Type B pancreatic cell (in vitro differentiated cells): ENCODE results near the gene AOPEP. TPM values are rescaled to one million over a fixed set of nuclear protein-coding genes. Genes with fewer than 3 reads are reported as not detected.

ENCODE experiments used
- DNase-seq: peaks from one replicate; pipeline ENCODE4 v3.0.0; 2021; ENCODE audit warnings: mixed read lengths; ENCODE audit not compliant: unreplicated experiment; ENCODE audit errors: extremely low spot score
- H3K27ac Mint-ChIP-seq: 2 replicates; pipeline ENCODE4 v1.8.0; 2021; ENCODE audit warnings: mild to moderate bottlenecking, mixed read lengths
- H3K27me3 Mint-ChIP-seq: 2 replicates; pipeline ENCODE4 v1.8.0; 2021; ENCODE audit warnings: mixed read lengths
- H3K36me3 Mint-ChIP-seq: 2 replicates; pipeline ENCODE4 v1.8.0; 2021; ENCODE audit warnings: mixed read lengths
- H3K4me1 Mint-ChIP-seq: one replicate; pipeline ENCODE4 v1.8.0; 2021; ENCODE audit warnings: mixed read lengths; ENCODE audit not compliant: unreplicated experiment
- H3K4me3 Mint-ChIP-seq: 2 replicates; pipeline ENCODE4 v1.8.0; 2021; ENCODE audit warnings: mild to moderate bottlenecking, mixed read lengths
- H3K9me3 Mint-ChIP-seq: 2 replicates; pipeline ENCODE4 v1.8.0; 2021; ENCODE audit warnings: mixed read lengths
- CTCF ChIP-seq: fragments of 200-600 bp; sonication (generic); conservative IDR thresholded peaks from 2 replicates; pipeline ENCODE4 v1.5.0; 2021; ENCODE audit warnings: antibody characterized with exemption, mild to moderate bottlenecking
- long read RNA-seq: library from polyadenylated mRNA; unstranded; transcript quantifications from one replicate; pipeline ENCODE4 v2.0.0, GENCODE V29; 2020
- total RNA-seq: library from RNA; stranded (reverse); gene quantifications from 2 replicates; pipeline ENCODE4 v1.2.1, GENCODE V29; 2021; ENCODE audit warnings: low replicate concordance

The AOPEP gene, protein sequence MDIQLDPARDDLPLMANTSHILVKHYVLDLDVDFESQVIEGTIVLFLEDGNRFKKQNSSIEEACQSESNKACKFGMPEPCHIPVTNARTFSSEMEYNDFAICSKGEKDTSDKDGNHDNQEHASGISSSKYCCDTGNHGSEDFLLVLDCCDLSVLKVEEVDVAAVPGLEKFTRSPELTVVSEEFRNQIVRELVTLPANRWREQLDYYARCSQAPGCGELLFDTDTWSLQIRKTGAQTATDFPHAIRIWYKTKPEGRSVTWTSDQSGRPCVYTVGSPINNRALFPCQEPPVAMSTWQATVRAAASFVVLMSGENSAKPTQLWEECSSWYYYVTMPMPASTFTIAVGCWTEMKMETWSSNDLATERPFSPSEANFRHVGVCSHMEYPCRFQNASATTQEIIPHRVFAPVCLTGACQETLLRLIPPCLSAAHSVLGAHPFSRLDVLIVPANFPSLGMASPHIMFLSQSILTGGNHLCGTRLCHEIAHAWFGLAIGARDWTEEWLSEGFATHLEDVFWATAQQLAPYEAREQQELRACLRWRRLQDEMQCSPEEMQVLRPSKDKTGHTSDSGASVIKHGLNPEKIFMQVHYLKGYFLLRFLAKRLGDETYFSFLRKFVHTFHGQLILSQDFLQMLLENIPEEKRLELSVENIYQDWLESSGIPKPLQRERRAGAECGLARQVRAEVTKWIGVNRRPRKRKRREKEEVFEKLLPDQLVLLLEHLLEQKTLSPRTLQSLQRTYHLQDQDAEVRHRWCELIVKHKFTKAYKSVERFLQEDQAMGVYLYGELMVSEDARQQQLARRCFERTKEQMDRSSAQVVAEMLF
- total RNA-seq, result 56.8 and 89.3 TPM in 2 replicates
- long read RNA-seq, transcript C9orf3-201 (8 exons, 1,966 nt), result major isoform, 5 of 78 reads
- long read RNA-seq, partial matches to known transcripts, result 15 of 78 reads
- long read RNA-seq, other reads (novel, unspliced or antisense), result 52 of 78 reads

GRCh38 chr9:94726495-94727191 is at the start of gene AOPEP:
TSS of gene AOPEP (plus strand) at chr9:94726699. CDS start at chr9:94759784, 33,085 bp downstream.
- Mint-ChIP-seq H3K36me3 (peaks cover 4% of the 10 kb centered on the region), H3K4me3 (peak within 1 kb of the TSS; percentile 99), H3K4me1 (peaks cover 12% of the 10 kb centered on the region), H3K9me3 (peaks cover 3% of the 10 kb centered on the region), H3K27me3 (no peaks in the 10 kb centered on the region), H3K27ac (peak within 1 kb of the TSS; percentile 98)
- peak; percentile 99 for DNase-seq
- TF ChIP-seq CTCF, result no peak

GRCh38 chr9:94677929-94678328 is 48.6 kb upstream of the AOPEP start:
- no peak for TF ChIP-seq CTCF
- no peaks in the 10 kb centered on the region for H3K27me3 Mint-ChIP-seq
- no peaks in the 10 kb centered on the region for H3K9me3 Mint-ChIP-seq
- no peak overlapping the region for H3K27ac Mint-ChIP-seq
- H3K4me1 Mint-ChIP-seq, result peaks cover 30% of the 10 kb centered on the region
- no peaks in the 10 kb centered on the region for H3K36me3 Mint-ChIP-seq
- H3K4me3 Mint-ChIP-seq, result no peak overlapping the region
- DNase-seq, result no peak

- Mint-ChIP-seq H3K27ac (no peak overlapping the region), H3K4me1 (peaks cover 30% of the 10 kb centered on the region), H3K27me3 (no peaks in the 10 kb centered on the region), H3K9me3 (no peaks in the 10 kb centered on the region), H3K36me3 (no peaks in the 10 kb centered on the region), H3K4me3 (no peak overlapping the region)
- DNase-seq, result no peak
- no peak for TF ChIP-seq CTCF
Measured at GRCh38 chr9:94679587-94679986, 46.9 kb upstream of the AOPEP start.

DNA sequence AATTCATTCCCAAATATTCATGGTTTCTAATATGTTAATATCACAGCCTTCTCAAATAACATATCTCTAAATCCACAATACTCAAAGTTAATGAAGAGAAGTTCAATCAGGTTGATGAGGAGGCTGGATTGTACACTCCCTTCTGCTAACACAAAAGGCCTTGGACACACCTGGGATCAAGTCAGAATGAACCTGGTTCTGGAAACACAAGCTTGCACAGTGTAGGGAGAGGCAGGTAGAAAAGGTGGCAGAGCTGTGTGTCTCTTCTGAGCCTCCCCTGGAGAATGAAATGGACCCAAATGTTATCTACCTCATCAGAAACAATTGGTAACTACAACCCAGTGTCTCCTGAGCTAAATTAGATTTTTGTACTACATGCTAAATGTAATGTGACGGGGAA is 46.5 kb upstream of the AOPEP start:
- H3K27ac Mint-ChIP-seq, result no peak overlapping the region
- H3K4me1 Mint-ChIP-seq, result peaks cover 27% of the 10 kb centered on the region
- no peak for DNase-seq
- TF ChIP-seq CTCF, result no peak
- H3K4me3 Mint-ChIP-seq, result no peak overlapping the region
- H3K9me3 Mint-ChIP-seq, result no peaks in the 10 kb centered on the region
- no peaks in the 10 kb centered on the region for H3K27me3 Mint-ChIP-seq
- no peaks in the 10 kb centered on the region for H3K36me3 Mint-ChIP-seq

DNA sequence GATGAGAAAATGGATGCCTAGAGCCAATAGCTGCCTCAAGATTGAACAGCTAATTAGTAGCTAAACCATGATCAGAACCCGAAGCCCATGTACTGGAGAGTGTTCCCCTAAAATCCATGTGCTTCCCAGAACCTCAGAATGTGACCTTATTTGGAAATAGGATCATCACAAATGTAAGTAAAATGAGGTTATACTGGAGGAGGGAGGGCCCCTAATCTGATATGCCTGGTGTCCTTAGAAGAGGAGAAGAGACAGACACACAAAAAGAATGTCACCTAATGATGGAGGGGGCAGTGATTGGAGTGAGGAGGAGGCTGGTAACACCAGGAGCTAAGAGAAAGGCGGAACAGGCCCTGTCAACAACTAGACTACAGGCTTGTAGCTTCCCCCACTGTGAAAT is 45.9 kb upstream of the AOPEP start:
- H3K9me3 Mint-ChIP-seq, result no peaks in the 10 kb centered on the region
- H3K27ac Mint-ChIP-seq, result no peak overlapping the region
- H3K27me3 Mint-ChIP-seq, result no peaks in the 10 kb centered on the region
- H3K4me3 Mint-ChIP-seq, result no peak overlapping the region
- H3K36me3 Mint-ChIP-seq, result no peaks in the 10 kb centered on the region
- TF ChIP-seq CTCF, result no peak
- H3K4me1 Mint-ChIP-seq, result peaks cover 21% of the 10 kb centered on the region
- DNase-seq, result no peak
